ENCODE results near the gene NPY5R. TPM values are rescaled to one million over a fixed set of nuclear protein-coding genes. Genes with fewer than 3 reads are reported as not detected.
A peak's percentile ranks its signal among the peaks of the same experiment; 100 is the strongest.

NPY5R gene
- total RNA-seq (2016; rRNA removed; fragmentation: Illumina TruSeq; extraction: Trizol): not detected in 2 replicates
- not detected in 2 replicates for total RNA-seq (2016; cell fraction: cytosol; rRNA removed; fragmentation: Illumina TruSeq; extraction: Trizol; ENCODE audit: low read depth)
- total RNA-seq (2016; cell fraction: insoluble cytoplasmic fraction; rRNA removed; fragmentation: Illumina TruSeq; extraction: Trizol): not detected in 2 replicates
- not detected in 2 replicates for total RNA-seq (2016; cell fraction: membrane; rRNA removed; fragmentation: Illumina TruSeq; extraction: Trizol)
- not detected in 2 replicates for total RNA-seq (2016; cell fraction: nucleus; rRNA removed; fragmentation: Illumina TruSeq; extraction: Trizol)
- not detected in 2 replicates for polyA plus RNA-seq (2011; rRNA removed)
- not detected in 2 replicates for polyA plus RNA-seq (2011; cell fraction: cytosol; rRNA removed)
- polyA plus RNA-seq (2011; cell fraction: nucleus; rRNA removed): not detected in 2 replicates
- polyA plus RNA-seq (2012): not detected in 2 replicates
- not detected in 2 replicates for polyA plus RNA-seq (2016; cell fraction: cytosol; fragmentation: Illumina TruSeq; extraction: Trizol; ENCODE audit: low read depth)
- polyA plus RNA-seq (2016; cell fraction: insoluble cytoplasmic fraction; fragmentation: Illumina TruSeq; extraction: Trizol; ENCODE audit: low read depth): not detected in 2 replicates
- not detected in 2 replicates for polyA plus RNA-seq (2016; cell fraction: membrane; fragmentation: Illumina TruSeq; extraction: Trizol; ENCODE audit: low read depth)
- polyA plus RNA-seq (2016; cell fraction: nucleus; fragmentation: Illumina TruSeq; extraction: Trizol; ENCODE audit: insufficient read depth, low read depth): not detected in 2 replicates
- not detected in 2 replicates for polyA minus RNA-seq (2011; rRNA and poly(A)+ RNA removed; ENCODE audit: low replicate concordance)
- not detected in 2 replicates for polyA minus RNA-seq (2011; cell fraction: cytosol; rRNA and poly(A)+ RNA removed)
- polyA minus RNA-seq (2011; cell fraction: nucleus; rRNA and poly(A)+ RNA removed): not detected in 2 replicates
- Bru-seq, nascent RNA: not detected
- not detected for BruChase-seq, experiment 1, labeled RNA remaining after a 6-hour chase
- not detected for BruChase-seq, experiment 2, labeled RNA remaining after a 2-hour chase
- long read RNA-seq, experiment 1: 0 reads
- long read RNA-seq, experiment 2: 0 reads

DNA sequence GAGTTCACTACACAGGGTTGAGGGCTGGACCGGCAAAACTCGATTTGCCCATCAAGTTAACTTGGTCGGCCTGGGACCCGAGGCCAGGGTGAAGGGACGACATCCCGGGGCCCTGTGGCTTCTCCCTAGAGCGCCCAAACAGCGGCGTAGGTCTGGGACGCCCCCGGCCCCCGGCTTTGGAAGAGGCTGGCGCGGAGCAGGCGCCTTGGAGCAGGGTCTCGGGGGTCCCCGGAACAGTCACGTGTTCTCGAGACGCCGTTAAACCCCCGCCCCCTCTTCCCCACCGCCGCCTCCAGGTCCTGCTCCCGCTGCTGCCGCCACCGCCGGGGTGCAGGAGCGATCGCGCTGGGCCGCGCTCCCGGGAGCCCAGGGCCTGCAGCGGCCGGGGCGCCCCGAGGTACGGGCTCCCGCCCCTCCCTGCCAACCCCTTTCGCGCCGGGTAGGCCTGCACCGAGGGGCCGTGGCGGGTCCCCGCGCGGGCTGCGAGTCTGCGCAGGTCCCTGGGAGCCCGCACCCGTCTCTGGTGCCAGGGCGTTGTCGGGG lies at the start of gene NPY5R:
NPY5R (plus strand) TSS at position 289 of the 543 bp plus-strand sequence. CDS start 6,382 bp downstream, outside the sequence.
- TF ChIP-seq, protein P1, sequence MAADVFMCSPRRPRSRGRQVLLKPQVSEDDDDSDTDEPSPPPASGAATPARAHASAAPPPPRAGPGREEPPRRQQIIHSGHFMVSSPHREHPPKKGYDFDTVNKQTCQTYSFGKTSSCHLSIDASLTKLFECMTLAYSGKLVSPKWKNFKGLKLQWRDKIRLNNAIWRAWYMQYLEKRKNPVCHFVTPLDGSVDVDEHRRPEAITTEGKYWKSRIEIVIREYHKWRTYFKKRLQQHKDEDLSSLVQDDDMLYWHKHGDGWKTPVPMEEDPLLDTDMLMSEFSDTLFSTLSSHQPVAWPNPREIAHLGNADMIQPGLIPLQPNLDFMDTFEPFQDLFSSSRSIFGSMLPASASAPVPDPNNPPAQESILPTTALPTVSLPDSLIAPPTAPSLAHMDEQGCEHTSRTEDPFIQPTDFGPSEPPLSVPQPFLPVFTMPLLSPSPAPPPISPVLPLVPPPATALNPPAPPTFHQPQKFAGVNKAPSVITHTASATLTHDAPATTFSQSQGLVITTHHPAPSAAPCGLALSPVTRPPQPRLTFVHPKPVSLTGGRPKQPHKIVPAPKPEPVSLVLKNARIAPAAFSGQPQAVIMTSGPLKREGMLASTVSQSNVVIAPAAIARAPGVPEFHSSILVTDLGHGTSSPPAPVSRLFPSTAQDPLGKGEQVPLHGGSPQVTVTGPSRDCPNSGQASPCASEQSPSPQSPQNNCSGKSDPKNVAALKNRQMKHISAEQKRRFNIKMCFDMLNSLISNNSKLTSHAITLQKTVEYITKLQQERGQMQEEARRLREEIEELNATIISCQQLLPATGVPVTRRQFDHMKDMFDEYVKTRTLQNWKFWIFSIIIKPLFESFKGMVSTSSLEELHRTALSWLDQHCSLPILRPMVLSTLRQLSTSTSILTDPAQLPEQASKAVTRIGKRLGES (CRISPR knock-in tag; IDR thresholded peaks at IDR 0.05; ENCODE audit: borderline replicate concordance): no peak
- TF ChIP-seq, protein P2, sequence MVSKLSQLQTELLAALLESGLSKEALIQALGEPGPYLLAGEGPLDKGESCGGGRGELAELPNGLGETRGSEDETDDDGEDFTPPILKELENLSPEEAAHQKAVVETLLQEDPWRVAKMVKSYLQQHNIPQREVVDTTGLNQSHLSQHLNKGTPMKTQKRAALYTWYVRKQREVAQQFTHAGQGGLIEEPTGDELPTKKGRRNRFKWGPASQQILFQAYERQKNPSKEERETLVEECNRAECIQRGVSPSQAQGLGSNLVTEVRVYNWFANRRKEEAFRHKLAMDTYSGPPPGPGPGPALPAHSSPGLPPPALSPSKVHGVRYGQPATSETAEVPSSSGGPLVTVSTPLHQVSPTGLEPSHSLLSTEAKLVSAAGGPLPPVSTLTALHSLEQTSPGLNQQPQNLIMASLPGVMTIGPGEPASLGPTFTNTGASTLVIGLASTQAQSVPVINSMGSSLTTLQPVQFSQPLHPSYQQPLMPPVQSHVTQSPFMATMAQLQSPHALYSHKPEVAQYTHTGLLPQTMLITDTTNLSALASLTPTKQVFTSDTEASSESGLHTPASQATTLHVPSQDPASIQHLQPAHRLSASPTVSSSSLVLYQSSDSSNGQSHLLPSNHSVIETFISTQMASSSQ (IDR thresholded peaks at IDR 0.05; ENCODE audit: low read depth): no peak
- TF ChIP-seq, protein P2 (CRISPR knock-in tag; IDR thresholded peaks at IDR 0.05; ENCODE audit: borderline replicate concordance): no peak
- TF ChIP-seq ZNF136 (CRISPR knock-in tag; IDR thresholded peaks at IDR 0.05; ENCODE audit: low read depth) (no peak), ATF7 (IDR thresholded peaks at IDR 0.05) (no peak), ATF7 (CRISPR knock-in tag; IDR thresholded peaks at IDR 0.05) (no peak), CCDC6 (CRISPR knock-in tag; IDR thresholded peaks at IDR 0.05) (no peak)
- TF ChIP-seq, protein P3, sequence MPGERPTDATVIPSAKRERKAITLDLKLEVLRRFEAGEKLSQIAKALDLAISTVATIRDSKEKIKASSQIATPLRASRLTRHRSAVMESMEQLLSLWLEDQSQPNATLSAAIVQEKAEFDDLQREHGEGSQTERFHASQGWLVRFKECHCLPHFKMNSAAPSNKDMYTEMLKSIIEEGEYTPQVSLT (CRISPR knock-in tag; IDR thresholded peaks at IDR 0.05; ENCODE audit: borderline replicate concordance, low read depth): no peak
- Histone ChIP-seq H2AFZ (ENCODE audit: low read length) (no peak within 1 kb of the TSS), H3K27ac (ENCODE audit: extremely low read length, insufficient read depth, low read length) (no peak within 1 kb of the TSS), H3K79me2 (ENCODE audit: insufficient read depth, low read length) (no peaks in the 10 kb centered on the region), H3K27me3 (ENCODE audit: control insufficient read depth in 1 of 2, insufficient read depth in 2 of 2, low read length in 2 of 2) (no peaks in the 10 kb centered on the region; a peak in 1 of 5 replicates), H3K4me3 (replicated peaks in 1 of 3; ENCODE audit: insufficient read depth in 1 of 3, low read depth in 2 of 3, low read length in 3 of 3) (no peak within 1 kb of the TSS), H3K4me1 (ENCODE audit: insufficient read depth, low read length) (no peaks in the 10 kb centered on the region), H3K4me2 (ENCODE audit: low read depth, low read length) (no peak within 1 kb of the TSS), H3K9me3 (ENCODE audit: low read length) (no peaks in the 10 kb centered on the region), H3K9ac (ENCODE audit: insufficient read depth, low read depth, low read length) (no peak within 1 kb of the TSS), H3K36me3 (replicated peaks in 1 of 2; ENCODE audit: control insufficient read depth in 1 of 2, insufficient read depth in 2 of 2, low read length in 2 of 2) (no peaks in the 10 kb centered on the region), H4K20me1 (ENCODE audit: insufficient read depth, low read length) (no peaks in the 10 kb centered on the region)
- ChIA-PET POLR2A (no interaction called here), CTCF (ENCODE audit: low intra/inter-chr PET ratio, low total read pairs) (no interaction called here)
- no TSS peak for BruUV-seq (replicated peaks)
- ATAC-seq (peak; percentile 32), DNase-seq (ENCODE audit: low spot score) (no peak), FAIRE-seq (no peak)
- no CpG with 5 or more reads among the region's 55 CpGs for WGBS (ENCODE audit: low lambda C conversion rate)
- in situ Hi-C loops (cut with HindIII; ENCODE audit: extremely low pct_ligation_motif_present, low pct_unique_long_range_greater_than_20kb): no loop called here
- intact Hi-C loops (cut with micrococcal nuclease; ENCODE audit: unreplicated experiment): no loop called here
